IMR-90 (cell line): ENCODE data around the gene LRP5.

ENCODE experiments used
- CTCF ChIP-seq: conservative IDR thresholded peaks from 2 replicates; pipeline ENCODE4 v1.5.1; 2012; ENCODE audit warnings: mild to moderate bottlenecking, low read depth, low read length, improper control_type of control experiment
- FOS ChIP-seq: fragments of 150-350 bp; IDR thresholded peaks from 2 replicates; pipeline ENCODE4 v1.6.1; 2016; ENCODE audit warnings: low read depth, low read length
- POLR2A ChIP-seq: IDR thresholded peaks from 2 replicates; pipeline ENCODE4 v1.6.1; 2012; ENCODE audit warnings: mild to moderate bottlenecking, low read depth, low read length
- RAD21 ChIP-seq: IDR thresholded peaks from 2 replicates; pipeline ENCODE4 v1.6.1; 2012; ENCODE audit warnings: low read length, improper control_type of control experiment
- USF2 ChIP-seq: fragments of 150-350 bp; IDR thresholded peaks from 2 replicates; pipeline ENCODE4 v1.6.1; 2017; ENCODE audit warnings: mild to moderate bottlenecking, antibody characterized with exemption, low read length, low read depth

- TF ChIP-seq CTCF (no peak), POLR2A (no peak), USF2 (no peak), RAD21 (no peak), FOS (no peak)
Measured at GRCh38 chr11:68468217-68468828, 155.9 kb downstream of the LRP5 start.
